Retinal pigment epithelial cell (primary cell): ENCODE results near the gene RAPGEF4.

Source experiments
- DNase-seq: peaks from one replicate; pipeline ENCODE4 v3.0.0-alpha.2; 2010; ENCODE audit warnings: low read depth
- H3K4me3 ChIP-seq: 2 replicates; pipeline ENCODE4 v1.5.1; 2011; ENCODE audit warnings: mild to moderate bottlenecking, low read length, control low read depth, moderate library complexity
- TF ChIP-seq, protein P1 (sequence below): conservative IDR thresholded peaks from 2 replicates; pipeline ENCODE4 v1.5.1; 2011; ENCODE audit warnings: low read depth, low read length, control low read depth, inconsistent platforms

The RAPGEF4 gene

GRCh38 chr2:173094731-173095130 lies 359.1 kb downstream of the RAPGEF4 start:
- no peak overlapping the region for H3K4me3 ChIP-seq
- no peak for DNase-seq
- TF ChIP-seq, protein P1, sequence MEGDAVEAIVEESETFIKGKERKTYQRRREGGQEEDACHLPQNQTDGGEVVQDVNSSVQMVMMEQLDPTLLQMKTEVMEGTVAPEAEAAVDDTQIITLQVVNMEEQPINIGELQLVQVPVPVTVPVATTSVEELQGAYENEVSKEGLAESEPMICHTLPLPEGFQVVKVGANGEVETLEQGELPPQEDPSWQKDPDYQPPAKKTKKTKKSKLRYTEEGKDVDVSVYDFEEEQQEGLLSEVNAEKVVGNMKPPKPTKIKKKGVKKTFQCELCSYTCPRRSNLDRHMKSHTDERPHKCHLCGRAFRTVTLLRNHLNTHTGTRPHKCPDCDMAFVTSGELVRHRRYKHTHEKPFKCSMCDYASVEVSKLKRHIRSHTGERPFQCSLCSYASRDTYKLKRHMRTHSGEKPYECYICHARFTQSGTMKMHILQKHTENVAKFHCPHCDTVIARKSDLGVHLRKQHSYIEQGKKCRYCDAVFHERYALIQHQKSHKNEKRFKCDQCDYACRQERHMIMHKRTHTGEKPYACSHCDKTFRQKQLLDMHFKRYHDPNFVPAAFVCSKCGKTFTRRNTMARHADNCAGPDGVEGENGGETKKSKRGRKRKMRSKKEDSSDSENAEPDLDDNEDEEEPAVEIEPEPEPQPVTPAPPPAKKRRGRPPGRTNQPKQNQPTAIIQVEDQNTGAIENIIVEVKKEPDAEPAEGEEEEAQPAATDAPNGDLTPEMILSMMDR: no peak

DNA sequence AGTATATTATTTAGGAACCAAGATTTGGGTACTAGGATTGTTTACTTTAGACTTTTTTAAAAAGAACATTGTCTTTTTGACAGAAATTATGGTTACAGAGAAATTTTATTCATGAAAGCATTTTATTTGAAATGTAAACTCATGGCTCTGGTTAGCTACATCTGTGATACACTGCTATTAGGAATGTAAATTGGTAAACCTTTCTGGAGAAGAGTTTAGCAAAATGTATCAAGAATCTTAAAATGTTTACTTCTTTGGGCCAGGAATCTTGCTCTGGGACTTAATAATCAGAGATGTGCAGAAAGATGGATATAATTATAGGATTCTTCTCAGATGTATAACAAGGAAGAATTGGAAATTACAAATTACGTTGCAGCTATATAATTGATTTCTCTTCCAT lies 359.7 kb downstream of the RAPGEF4 start:
- DNase-seq: no peak
- TF ChIP-seq, protein P1: no peak
- no peak overlapping the region for H3K4me3 ChIP-seq

GRCh38 chr2:173099271-173099670 lies 363.6 kb downstream of the RAPGEF4 start:
- TF ChIP-seq, protein P1: no peak
- no peak for DNase-seq
- H3K4me3 ChIP-seq: no peak overlapping the region

- TF ChIP-seq, protein P1: no peak
- DNase-seq: no peak
- H3K4me3 ChIP-seq: no peak overlapping the region
Measured at GRCh38 chr2:173099804-173100203, 364.2 kb downstream of the RAPGEF4 start.

- no peak overlapping the region for H3K4me3 ChIP-seq
- DNase-seq: no peak
- TF ChIP-seq, protein P1: no peak
Measured at GRCh38 chr2:173101687-173102086, 366.0 kb downstream of the RAPGEF4 start.
